GM21360 (cell line): ENCODE data around the gene DISC1.
"Not testable (repeated sequence)": the region's sequence is repeated elsewhere in the genome, so short reads cannot be mapped to it uniquely, and the experiment has no call there.

Experiments
- ATAC-seq: cut with Tn5 transposase; IDR thresholded peaks from one replicate; pipeline ENCODE4 v1.9.1; 2021; ENCODE audit warnings: mild to moderate bottlenecking, moderate library complexity; ENCODE audit not compliant: unreplicated experiment

The DISC1 gene

DNA sequence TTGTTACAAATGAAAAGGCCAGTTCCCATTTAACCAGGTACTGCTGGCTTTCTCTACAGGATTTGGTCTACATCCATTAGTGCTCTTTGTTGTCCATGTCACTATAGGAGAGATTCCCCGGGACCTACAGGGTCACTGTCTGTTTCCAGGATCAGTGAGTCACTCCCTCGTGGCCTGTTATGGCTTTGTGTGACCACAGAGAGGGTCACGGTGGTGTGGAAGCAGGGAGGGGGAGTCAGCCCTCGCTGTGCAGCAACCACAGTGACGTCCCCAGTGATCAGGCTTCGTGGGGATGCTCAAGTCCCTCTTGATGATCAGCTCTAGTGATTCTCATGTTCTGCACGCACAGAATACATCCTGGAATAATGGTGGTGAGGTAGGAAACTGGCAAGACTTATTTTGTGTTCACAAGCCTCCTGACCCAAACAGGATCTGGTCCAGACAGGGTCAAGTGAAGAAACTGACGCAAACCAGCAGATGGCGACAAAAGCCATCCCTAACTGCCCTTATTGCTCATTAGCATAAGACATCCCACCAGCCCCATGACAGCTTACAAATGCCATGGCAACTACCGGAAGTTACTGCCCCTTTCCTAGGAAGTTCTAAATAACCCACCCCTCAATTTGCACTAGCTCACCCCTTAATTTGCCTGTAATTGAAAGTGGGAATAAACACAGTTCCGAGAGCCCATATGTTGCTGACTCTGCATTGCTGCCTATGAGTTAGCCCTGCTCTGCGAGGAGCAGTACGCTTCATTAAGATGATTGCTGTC, 98.5 kb downstream of the DISC1 start:
- peak; percentile 75 for ATAC-seq

GRCh38 chr1:231727171-231727570, 100.6 kb downstream of the DISC1 start:
- no peak for ATAC-seq

- not testable (repeated sequence) for ATAC-seq
Measured at GRCh38 chr1:231728987-231729386, 102.4 kb downstream of the DISC1 start.

DNA sequence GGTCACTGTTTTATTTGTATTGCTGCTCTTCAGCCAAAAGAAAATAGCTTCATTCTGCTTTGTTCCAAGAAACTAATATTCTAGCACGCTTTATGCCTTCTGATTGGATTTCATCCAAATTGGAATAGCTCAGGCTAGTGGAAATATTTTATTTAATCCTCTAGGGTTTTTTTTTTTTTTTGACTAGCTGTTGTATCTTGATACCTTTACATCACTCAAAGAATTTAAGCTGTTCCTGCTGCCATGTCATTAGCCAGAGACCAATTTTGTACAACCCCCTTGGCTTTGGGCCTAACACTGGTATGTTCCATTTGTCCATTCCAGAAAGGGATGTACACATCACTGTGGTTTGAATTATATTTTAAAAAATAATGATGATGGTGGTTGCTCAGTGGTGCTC, 103.0 kb downstream of the DISC1 start:
- no peak for ATAC-seq

DNA sequence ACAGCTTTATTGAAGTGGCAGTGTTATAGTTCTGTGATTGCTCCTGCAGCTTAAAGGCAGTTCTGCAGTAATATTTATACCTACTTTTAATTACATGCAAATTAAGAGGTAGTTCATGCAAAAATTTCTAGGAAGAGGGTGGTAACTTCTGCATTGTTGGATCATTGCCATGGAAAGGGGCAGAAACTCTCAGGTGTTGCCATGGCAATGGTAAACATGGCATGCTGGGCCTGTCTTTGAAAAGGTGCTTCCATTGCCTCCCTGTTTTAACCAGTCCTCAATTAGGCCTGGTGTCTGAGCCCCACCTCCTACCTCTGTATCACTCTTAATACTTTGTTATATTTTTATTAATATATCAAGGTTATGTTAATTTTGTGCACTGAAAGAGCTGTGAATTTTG, 104.7 kb downstream of the DISC1 start:
- no peak for ATAC-seq

DNA sequence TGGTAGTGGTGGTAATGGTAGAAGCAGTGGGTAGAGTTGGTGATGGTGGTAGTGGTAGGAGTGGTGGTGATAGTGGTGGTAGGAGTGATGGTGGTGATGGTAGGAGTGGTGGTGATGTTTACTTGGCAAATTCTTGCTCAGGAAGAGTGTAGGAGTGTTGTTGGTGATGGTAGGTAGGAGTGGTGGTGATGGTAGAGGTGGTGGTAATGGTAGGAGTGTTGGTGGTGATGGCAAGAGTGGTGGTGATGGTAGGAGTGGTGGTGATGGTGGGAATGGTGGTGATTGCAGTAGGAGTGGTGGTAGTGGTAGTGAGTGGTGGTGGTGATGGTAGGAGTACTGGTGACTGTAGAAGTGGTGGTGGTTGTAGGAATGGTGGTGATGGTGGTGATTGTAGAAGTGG, 106.5 kb downstream of the DISC1 start:
- no peak for ATAC-seq

GRCh38 chr1:231733672-231734071, 107.1 kb downstream of the DISC1 start:
- no peak for ATAC-seq

DNA sequence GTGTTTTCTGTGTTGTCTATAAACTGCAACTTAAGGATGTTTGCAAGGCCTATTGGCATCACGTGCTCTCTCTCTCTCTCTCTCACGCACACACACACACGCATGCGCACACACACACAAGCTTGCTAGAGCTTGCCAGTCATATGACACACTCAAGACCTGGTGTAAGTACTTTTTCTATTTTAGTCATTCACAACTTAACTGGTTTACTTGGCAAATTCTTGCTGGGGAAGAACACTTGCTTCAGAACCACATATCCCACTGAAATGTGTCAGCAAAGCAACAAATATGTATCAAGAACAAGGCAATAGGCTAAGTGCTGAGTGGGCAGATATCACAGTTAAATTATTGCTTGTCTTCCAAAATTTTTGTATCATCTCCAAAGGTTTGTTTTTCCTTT, 107.8 kb downstream of the DISC1 start:
- ATAC-seq = no peak

GRCh38 chr1:231735411-231735810, 108.8 kb downstream of the DISC1 start:
- no peak for ATAC-seq

GRCh38 chr1:231735941-231736340, 109.4 kb downstream of the DISC1 start:
- ATAC-seq = no peak

- no peak for ATAC-seq
Measured at GRCh38 chr1:231736464-231736863, 109.9 kb downstream of the DISC1 start.

DNA sequence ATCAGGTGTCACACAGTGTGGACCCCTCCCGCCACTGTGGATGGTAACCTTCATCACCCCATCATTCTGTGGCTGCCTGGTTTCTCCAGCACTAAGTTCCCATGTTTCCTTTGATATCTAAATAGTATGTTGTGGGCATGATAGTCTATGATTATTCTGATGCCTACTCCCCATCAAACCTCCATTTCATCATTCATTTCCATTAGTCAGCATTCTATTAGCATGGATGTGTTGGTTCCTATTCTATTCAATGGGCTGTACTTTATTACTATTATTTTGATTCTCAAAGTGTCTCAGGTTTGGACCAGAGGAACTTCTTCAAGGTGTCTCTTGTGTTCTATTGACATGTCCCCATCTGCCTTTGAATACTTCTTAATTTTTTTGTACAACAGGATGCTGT, 112.0 kb downstream of the DISC1 start:
- no peak for ATAC-seq

DNA sequence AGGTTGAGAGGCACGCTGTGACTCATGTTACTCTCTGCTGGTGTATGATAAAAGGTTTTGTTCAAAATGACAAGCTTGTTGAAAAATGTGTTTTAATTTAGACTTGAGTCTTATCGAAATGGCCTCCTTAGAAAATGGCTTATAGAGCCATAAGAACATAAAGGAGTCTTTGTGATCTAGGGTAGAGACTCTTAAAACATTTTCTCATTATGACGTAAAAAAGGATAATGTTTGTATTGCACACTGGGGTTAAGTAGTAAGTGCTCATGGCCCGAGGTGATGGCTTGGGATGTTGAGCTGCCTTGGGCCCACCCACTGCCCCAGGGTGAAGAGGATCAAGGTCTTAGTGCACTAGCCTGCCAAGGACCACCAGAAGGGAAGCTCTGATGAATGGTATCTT, 117.4 kb downstream of the DISC1 start:
- ATAC-seq = no peak

DNA sequence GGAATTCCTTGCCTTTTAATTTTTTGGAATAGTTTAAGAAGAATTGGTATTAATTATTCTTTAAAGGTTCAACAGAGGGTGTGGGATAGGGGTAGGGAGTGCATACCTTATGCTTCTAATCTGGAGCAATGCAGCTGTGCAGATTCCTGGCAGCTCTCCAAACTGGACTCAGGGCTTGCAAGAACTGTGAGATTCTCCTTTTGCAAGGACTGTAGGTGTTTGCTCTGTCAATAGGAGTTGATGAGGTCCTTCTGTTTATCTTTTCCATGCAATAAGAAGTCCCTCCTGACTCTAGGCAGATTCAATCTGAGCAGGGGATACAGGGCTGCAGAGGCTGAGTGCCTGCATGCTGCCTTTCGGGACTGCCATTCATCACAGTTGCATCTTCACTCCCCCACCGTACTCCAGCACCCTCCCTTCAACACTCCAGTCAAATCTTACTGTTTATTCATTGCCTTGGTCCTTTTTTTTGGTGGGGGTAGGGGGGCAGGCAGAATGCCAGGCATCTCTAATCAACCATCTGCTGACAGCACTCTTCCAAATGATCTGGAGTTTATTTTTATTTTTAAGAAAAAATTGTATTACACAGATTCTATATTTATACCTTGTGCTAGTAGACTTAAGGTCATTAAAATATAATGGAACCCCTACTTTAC, 122.3 kb downstream of the DISC1 start:
- ATAC-seq = no peak

- ATAC-seq = no peak
Measured at GRCh38 chr1:231750296-231750695, 123.7 kb downstream of the DISC1 start.

GRCh38 chr1:231750818-231751362, 124.3 kb downstream of the DISC1 start:
- no peak for ATAC-seq

DNA sequence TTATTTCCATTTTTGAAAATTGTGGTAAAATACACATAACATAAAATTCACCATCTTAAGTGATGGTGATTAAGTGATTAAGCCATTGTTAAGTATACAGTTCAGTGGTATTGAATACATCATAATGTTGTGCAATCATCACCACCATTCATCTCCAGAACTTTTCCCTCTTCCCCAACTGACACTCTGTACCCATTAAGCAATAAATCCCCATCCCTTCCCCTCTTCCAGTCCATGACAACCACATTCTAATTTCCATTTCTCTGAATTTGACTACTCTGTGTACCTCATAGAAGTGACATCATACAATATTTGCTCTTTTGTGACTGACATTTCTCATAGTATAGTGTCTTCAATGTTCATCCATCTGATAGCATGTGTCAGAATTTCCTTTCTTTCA, 124.8 kb downstream of the DISC1 start:
- ATAC-seq = no peak

- no peak for ATAC-seq
Measured at GRCh38 chr1:231753313-231753712, 126.7 kb downstream of the DISC1 start.

DNA sequence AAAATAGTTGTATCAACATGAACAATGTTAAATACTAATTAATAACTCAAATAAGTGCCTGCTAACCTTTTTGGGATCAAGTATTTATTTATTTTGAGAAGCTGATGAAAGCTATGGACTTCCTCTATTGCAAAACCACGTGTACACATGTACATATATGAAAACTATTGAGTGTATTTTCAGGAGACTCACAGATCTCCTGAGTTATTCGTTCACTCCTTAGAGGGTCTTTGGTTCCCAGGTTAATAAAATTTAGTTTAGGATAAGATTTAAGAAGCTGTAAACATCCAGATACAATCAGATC, 130.5 kb downstream of the DISC1 start:
- ATAC-seq = peak; percentile 29

- no peak for ATAC-seq
Measured at GRCh38 chr1:231757759-231758158, 131.2 kb downstream of the DISC1 start.

DNA sequence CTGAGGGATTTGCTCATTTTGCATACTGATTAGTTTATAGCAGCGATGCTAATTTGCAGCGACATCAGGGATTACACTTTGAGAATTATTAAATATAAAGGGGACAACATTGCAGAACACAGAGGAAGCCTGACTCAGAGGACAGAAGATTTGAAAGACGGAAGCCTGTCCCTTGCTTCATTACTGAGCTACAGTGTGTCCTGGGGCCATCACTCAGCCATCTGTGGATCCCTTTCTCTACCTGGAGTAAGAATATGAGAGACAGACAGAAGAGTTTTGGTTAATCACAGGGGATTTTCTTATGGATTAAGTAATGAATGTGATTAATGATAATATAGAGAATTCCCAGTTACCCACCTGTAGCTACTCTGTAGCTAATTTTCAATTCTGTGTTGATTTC, 134.7 kb downstream of the DISC1 start:
- ATAC-seq = no peak

- no peak for ATAC-seq
Measured at GRCh38 chr1:231761747-231762541, 135.4 kb downstream of the DISC1 start.
